ENCODE measurements around the gene RYR3.

DNA sequence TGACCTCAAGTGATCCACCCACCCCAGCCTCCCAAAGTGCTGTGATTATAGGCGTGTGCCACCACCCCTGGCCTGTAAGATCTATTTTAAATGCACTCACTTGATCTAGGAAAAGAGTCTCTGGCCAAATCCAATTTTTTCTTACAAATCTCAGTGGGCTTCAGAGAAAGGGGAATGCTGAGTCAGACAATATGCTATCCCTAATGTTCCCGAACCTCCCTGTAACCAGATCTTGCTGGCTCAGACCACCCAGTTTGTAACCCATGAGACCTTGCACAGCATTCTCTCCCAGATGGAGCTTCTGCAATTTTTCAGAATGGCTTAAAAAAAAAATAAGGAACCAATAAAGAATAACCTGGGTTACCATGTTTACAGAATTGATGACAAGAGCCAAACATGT is 205.8 kb downstream of the RYR3 start:
- no peak for TF ChIP-seq ZFX (CRISPR knock-in tag; IDR thresholded peaks at IDR 0.05; ENCODE audit: low read depth)
- no peak for TF ChIP-seq HOMEZ (CRISPR knock-in tag; IDR thresholded peaks at IDR 0.05; ENCODE audit: low read depth)
- TF ChIP-seq PBX2 (CRISPR knock-in tag; IDR thresholded peaks at IDR 0.05): no peak
- no peak for TF ChIP-seq NR0B2 (CRISPR knock-in tag; IDR thresholded peaks at IDR 0.05)
- no peak for TF ChIP-seq ZNF10 (CRISPR knock-in tag; IDR thresholded peaks at IDR 0.05; ENCODE audit: borderline replicate concordance, low read depth)
- TF ChIP-seq, protein P1, sequence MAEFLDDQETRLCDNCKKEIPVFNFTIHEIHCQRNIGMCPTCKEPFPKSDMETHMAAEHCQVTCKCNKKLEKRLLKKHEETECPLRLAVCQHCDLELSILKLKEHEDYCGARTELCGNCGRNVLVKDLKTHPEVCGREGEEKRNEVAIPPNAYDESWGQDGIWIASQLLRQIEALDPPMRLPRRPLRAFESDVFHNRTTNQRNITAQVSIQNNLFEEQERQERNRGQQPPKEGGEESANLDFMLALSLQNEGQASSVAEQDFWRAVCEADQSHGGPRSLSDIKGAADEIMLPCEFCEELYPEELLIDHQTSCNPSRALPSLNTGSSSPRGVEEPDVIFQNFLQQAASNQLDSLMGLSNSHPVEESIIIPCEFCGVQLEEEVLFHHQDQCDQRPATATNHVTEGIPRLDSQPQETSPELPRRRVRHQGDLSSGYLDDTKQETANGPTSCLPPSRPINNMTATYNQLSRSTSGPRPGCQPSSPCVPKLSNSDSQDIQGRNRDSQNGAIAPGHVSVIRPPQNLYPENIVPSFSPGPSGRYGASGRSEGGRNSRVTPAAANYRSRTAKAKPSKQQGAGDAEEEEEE (CRISPR knock-in tag; IDR thresholded peaks at IDR 0.05; ENCODE audit: borderline replicate concordance): no peak
- TF ChIP-seq, protein P2, sequence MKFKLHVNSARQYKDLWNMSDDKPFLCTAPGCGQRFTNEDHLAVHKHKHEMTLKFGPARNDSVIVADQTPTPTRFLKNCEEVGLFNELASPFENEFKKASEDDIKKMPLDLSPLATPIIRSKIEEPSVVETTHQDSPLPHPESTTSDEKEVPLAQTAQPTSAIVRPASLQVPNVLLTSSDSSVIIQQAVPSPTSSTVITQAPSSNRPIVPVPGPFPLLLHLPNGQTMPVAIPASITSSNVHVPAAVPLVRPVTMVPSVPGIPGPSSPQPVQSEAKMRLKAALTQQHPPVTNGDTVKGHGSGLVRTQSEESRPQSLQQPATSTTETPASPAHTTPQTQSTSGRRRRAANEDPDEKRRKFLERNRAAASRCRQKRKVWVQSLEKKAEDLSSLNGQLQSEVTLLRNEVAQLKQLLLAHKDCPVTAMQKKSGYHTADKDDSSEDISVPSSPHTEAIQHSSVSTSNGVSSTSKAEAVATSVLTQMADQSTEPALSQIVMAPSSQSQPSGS (CRISPR knock-in tag; IDR thresholded peaks at IDR 0.05): no peak
- TF ChIP-seq, protein P3, sequence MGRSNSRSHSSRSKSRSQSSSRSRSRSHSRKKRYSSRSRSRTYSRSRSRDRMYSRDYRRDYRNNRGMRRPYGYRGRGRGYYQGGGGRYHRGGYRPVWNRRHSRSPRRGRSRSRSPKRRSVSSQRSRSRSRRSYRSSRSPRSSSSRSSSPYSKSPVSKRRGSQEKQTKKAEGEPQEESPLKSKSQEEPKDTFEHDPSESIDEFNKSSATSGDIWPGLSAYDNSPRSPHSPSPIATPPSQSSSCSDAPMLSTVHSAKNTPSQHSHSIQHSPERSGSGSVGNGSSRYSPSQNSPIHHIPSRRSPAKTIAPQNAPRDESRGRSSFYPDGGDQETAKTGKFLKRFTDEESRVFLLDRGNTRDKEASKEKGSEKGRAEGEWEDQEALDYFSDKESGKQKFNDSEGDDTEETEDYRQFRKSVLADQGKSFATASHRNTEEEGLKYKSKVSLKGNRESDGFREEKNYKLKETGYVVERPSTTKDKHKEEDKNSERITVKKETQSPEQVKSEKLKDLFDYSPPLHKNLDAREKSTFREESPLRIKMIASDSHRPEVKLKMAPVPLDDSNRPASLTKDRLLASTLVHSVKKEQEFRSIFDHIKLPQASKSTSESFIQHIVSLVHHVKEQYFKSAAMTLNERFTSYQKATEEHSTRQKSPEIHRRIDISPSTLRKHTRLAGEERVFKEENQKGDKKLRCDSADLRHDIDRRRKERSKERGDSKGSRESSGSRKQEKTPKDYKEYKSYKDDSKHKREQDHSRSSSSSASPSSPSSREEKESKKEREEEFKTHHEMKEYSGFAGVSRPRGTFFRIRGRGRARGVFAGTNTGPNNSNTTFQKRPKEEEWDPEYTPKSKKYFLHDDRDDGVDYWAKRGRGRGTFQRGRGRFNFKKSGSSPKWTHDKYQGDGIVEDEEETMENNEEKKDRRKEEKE (IDR thresholded peaks at IDR 0.05): no peak
- TF ChIP-seq, protein P4, sequence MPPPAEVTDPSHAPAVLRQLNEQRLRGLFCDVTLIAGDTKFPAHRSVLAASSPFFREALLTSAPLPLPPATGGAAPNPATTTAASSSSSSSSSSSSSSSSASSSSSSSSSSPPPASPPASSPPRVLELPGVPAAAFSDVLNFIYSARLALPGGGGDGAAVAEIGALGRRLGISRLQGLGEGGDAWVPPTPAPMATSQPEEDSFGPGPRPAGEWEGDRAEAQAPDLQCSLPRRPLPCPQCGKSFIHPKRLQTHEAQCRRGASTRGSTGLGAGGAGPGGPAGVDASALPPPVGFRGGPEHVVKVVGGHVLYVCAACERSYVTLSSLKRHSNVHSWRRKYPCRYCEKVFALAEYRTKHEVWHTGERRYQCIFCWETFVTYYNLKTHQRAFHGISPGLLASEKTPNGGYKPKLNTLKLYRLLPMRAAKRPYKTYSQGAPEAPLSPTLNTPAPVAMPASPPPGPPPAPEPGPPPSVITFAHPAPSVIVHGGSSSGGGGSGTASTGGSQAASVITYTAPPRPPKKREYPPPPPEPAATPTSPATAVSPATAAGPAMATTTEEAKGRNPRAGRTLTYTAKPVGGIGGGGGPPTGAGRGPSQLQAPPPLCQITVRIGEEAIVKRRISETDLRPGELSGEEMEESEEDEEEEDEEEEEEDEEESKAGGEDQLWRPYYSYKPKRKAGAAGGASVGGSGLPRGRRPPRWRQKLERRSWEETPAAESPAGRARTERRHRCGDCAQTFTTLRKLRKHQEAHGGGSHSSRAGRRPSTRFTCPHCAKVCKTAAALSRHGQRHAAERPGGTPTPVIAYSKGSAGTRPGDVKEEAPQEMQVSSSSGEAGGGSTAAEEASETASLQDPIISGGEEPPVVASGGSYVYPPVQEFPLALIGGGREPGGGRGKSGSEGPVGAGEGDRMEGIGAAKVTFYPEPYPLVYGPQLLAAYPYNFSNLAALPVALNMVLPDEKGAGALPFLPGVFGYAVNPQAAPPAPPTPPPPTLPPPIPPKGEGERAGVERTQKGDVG (CRISPR knock-in tag; IDR thresholded peaks at IDR 0.05; ENCODE audit: borderline replicate concordance): no peak
- TF ChIP-seq, protein P5, sequence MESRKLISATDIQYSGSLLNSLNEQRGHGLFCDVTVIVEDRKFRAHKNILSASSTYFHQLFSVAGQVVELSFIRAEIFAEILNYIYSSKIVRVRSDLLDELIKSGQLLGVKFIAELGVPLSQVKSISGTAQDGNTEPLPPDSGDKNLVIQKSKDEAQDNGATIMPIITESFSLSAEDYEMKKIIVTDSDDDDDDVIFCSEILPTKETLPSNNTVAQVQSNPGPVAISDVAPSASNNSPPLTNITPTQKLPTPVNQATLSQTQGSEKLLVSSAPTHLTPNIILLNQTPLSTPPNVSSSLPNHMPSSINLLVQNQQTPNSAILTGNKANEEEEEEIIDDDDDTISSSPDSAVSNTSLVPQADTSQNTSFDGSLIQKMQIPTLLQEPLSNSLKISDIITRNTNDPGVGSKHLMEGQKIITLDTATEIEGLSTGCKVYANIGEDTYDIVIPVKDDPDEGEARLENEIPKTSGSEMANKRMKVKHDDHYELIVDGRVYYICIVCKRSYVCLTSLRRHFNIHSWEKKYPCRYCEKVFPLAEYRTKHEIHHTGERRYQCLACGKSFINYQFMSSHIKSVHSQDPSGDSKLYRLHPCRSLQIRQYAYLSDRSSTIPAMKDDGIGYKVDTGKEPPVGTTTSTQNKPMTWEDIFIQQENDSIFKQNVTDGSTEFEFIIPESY (CRISPR knock-in tag; IDR thresholded peaks at IDR 0.05): no peak
- TF ChIP-seq, protein P6, sequence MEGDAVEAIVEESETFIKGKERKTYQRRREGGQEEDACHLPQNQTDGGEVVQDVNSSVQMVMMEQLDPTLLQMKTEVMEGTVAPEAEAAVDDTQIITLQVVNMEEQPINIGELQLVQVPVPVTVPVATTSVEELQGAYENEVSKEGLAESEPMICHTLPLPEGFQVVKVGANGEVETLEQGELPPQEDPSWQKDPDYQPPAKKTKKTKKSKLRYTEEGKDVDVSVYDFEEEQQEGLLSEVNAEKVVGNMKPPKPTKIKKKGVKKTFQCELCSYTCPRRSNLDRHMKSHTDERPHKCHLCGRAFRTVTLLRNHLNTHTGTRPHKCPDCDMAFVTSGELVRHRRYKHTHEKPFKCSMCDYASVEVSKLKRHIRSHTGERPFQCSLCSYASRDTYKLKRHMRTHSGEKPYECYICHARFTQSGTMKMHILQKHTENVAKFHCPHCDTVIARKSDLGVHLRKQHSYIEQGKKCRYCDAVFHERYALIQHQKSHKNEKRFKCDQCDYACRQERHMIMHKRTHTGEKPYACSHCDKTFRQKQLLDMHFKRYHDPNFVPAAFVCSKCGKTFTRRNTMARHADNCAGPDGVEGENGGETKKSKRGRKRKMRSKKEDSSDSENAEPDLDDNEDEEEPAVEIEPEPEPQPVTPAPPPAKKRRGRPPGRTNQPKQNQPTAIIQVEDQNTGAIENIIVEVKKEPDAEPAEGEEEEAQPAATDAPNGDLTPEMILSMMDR (CRISPR knock-in tag; IDR thresholded peaks at IDR 0.05): no peak

All from HepG2 (cell line).